Esophagus muscularis mucosa (tissue), 4 donors: ENCODE data around the gene TTC29. TPM values are rescaled to one million over a fixed set of nuclear protein-coding genes. Genes with fewer than 3 reads are reported as not detected.

Experiments
- DNase-seq: peaks from one replicate; pipeline ENCODE4 v3.0.0-alpha.2; 2017; ENCODE audit errors: extremely low spot score
- H3K27ac ChIP-seq, 4 donors: fragments of 200-600 bp; sonication (generic); replicated peaks in 1 of 4; 1 replicate in 3 of 4; 2 replicates in 1 of 4; pipeline ENCODE4 v1.5.1; 2016 to 2019; ENCODE audit warnings: mild to moderate bottlenecking in 1 of 4
- H3K27me3 ChIP-seq, 4 donors: fragments of 200-600 bp; sonication (generic); one replicate each; pipeline versions ENCODE4 v1.5.1 to v1.6.0; 2016 to 2019
- H3K36me3 ChIP-seq, 4 donors: fragments of 200-600 bp; sonication (generic); one replicate each; pipeline ENCODE4 v1.5.1; 2016 to 2019
- H3K4me1 ChIP-seq, 4 donors: fragments of 200-600 bp; sonication (generic); one replicate each; pipeline ENCODE4 v1.5.1; 2016 to 2019
- H3K4me3 ChIP-seq, 4 donors: fragments of 200-600 bp; sonication (generic); 1 replicate in 2 of 4; 2 replicates in 2 of 4; pipeline ENCODE4 v1.5.1; 2016 to 2019; ENCODE audit warnings: mild to moderate bottlenecking in 4 of 4, moderate library complexity in 1 of 4
- H3K9me3 ChIP-seq, 4 donors: fragments of 200-600 bp; sonication (generic); 1 replicate in 3 of 4; 2 replicates in 1 of 4; pipeline ENCODE4 v1.5.1; 2016 to 2019
- CTCF ChIP-seq, 3 experiments: fragments of 200-600 bp in 2 of 3; fragments of 450-650 bp in 1 of 3; sonication (generic) in 2 of 3; IDR thresholded peaks; one replicate each; pipeline ENCODE4 v1.5.1; 2017 to 2019; ENCODE audit warnings: antibody characterized with exemption in 3 of 3, mild to moderate bottlenecking in 2 of 3, moderate library complexity in 1 of 3
- EP300 ChIP-seq: sonication (generic); formaldehyde crosslinking; IDR thresholded peaks from one replicate; pipeline ENCODE4 v1.6.1; 2017; ENCODE audit warnings: antibody characterized with exemption
- POLR2A ChIP-seq: fragments of 450-650 bp; IDR thresholded peaks from one replicate; pipeline ENCODE4 v1.6.1; 2017; ENCODE audit warnings: antibody characterized with exemption, moderate library complexity, mild to moderate bottlenecking, low read depth
- POLR2AphosphoS5 ChIP-seq, 2 donors: sonication (generic); formaldehyde crosslinking; IDR thresholded peaks; one replicate each; pipeline ENCODE4 v1.6.1; 2017; ENCODE audit warnings: antibody characterized with exemption in 2 of 2
- WGBS: methylation state at CpG from one replicate; pipeline ENCODE4 v1.1.5; 2018; 5-methylcytosine and 5-hydroxymethylcytosine counted together
- intact Hi-C: fragments of 100-400 bp; cut with DNase I; formaldehyde crosslinking; loops from one replicate; pipeline ENCODE4 v1.15.1; 2023
- total RNA-seq, 4 donors: library from RNA; depleted of rRNA; stranded (reverse); fragments of >200 nt; gene quantifications; one replicate each; pipeline versions ENCODE4 v1.1.0 to v1.2.1, GENCODE V29; 2016

Gene TTC29
- total RNA-seq: not detected

- H3K4me1 ChIP-seq: peaks cover 11 to 21% (median 18%) of the 10 kb centered on the region in 4 donors
- TF ChIP-seq POLR2AphosphoS5 (IDR thresholded peaks at IDR 0.05): no peak
- TF ChIP-seq EP300: no peak
- no peak for TF ChIP-seq CTCF (IDR thresholded peaks at IDR 0.05)
- WGBS: 2% methylated on average over 18 of the region's 39 CpGs
Measured at GRCh38 chr4:146945556-146946374, at the start of gene TTC29. Gene TTC29, minus strand, starts transcription at chr4:146945864. Its CDS starts 5,969 bp downstream, at chr4:146939895.

GRCh38 chr4:146981651-146982050 is 36.0 kb upstream of the TTC29 start:
- Histone ChIP-seq H3K4me1 (no peaks in the 10 kb centered on the region), H3K27ac (no peak overlapping the region), H3K4me3 (no peak overlapping the region), H3K9me3 (no peaks in the 10 kb centered on the region), H3K27me3 (no peaks in the 10 kb centered on the region), H3K36me3 (no peaks in the 10 kb centered on the region)
- intact Hi-C loops: no loop called here
- no peak for DNase-seq
- no peak for TF ChIP-seq POLR2A
- no peak for TF ChIP-seq POLR2AphosphoS5 (IDR thresholded peaks at IDR 0.05)
- no peak for TF ChIP-seq CTCF (IDR thresholded peaks at IDR 0.05)
- no peak for TF ChIP-seq EP300
- 71% methylated on average over 4 of the region's 4 CpGs for WGBS

More at GRCh38 chr4:146945556-146946374, at the start of gene TTC29:
- Histone ChIP-seq H3K4me3 (peak within 1 kb of the TSS; percentile 50 to 65 (median 57)), H3K27ac (no peak within 1 kb of the TSS), H3K36me3 (no peaks in the 10 kb centered on the region), H3K27me3 (no peaks in the 10 kb centered on the region), H3K9me3 (peaks cover 0 to under 1% (median 0%) of the 10 kb centered on the region in 4 donors)
- intact Hi-C loops: no loop called here
- peak; percentile 96 for DNase-seq

- Histone ChIP-seq H3K27me3 (no peaks in the 10 kb centered on the region), H3K9me3 (no peaks in the 10 kb centered on the region), H3K27ac (no peak overlapping the region), H3K4me1 (no peaks in the 10 kb centered on the region), H3K36me3 (no peaks in the 10 kb centered on the region), H3K4me3 (no peak overlapping the region)
- no peak for DNase-seq
- 60% methylated on average over 4 of the region's 4 CpGs for WGBS
- intact Hi-C loops: no loop called here
- TF ChIP-seq POLR2A (no peak), CTCF (IDR thresholded peaks at IDR 0.05) (no peak), POLR2AphosphoS5 (IDR thresholded peaks at IDR 0.05) (no peak), EP300 (no peak)
Measured at GRCh38 chr4:146978641-146979040, 33.0 kb upstream of the TTC29 start.

GRCh38 chr4:146976145-146976544 is 30.5 kb upstream of the TTC29 start:
- no peaks in the 10 kb centered on the region for H3K4me1 ChIP-seq
- H3K27ac ChIP-seq: no peak overlapping the region
- intact Hi-C loops: no loop called here

More at GRCh38 chr4:146976145-146976544, 30.5 kb upstream of the TTC29 start:
- no peaks in the 10 kb centered on the region for H3K36me3 ChIP-seq
- no peaks in the 10 kb centered on the region for H3K27me3 ChIP-seq
- no peaks in the 10 kb centered on the region for H3K9me3 ChIP-seq
- WGBS: 22% methylated on average over 1 of the region's 1 CpG
- TF ChIP-seq EP300 (no peak), POLR2AphosphoS5 (IDR thresholded peaks at IDR 0.05) (no peak), CTCF (IDR thresholded peaks at IDR 0.05) (no peak), POLR2A (no peak)
- no peak overlapping the region for H3K4me3 ChIP-seq
- DNase-seq: no peak
